ENCODE measurements around the gene UNC80.
A peak's percentile ranks its signal among the peaks of the same experiment; 100 is the strongest.

UNC80 gene

DNA sequence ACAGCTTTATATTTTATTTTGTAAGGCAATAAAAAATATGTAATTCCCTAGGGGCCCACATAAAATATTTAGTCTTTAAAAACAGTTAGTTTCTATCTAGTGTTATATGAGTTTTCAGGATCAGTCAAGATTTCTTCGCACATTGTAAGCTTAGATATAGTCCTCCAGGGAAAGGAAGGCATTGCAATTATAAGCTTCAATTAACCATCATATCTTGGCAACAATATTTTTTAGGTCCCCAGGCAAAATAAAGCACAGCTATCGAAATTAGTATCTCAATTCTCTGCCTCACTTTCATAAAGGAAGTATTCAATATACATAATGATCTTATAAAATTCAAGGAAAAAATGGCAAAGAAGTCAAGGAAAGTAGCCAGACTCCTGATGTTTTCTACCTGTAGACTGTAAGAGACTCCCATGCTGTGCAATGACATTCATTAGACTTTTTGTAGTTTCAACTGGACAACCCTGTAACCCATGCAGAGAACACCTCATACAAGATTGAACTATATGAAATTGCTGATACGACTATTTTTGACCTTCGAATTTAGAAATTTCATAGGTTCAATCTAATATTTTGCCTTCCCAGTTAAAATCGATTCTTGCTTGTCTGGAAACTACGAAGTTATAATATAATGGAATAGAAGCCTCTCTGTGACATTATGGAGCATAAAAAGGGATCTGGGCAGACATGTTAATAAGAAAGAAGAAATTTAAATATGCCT, 96.8 kb downstream of the UNC80 start:
- DNase-seq (ENCODE audit: low read depth): no peak
- TF ChIP-seq, protein P1, sequence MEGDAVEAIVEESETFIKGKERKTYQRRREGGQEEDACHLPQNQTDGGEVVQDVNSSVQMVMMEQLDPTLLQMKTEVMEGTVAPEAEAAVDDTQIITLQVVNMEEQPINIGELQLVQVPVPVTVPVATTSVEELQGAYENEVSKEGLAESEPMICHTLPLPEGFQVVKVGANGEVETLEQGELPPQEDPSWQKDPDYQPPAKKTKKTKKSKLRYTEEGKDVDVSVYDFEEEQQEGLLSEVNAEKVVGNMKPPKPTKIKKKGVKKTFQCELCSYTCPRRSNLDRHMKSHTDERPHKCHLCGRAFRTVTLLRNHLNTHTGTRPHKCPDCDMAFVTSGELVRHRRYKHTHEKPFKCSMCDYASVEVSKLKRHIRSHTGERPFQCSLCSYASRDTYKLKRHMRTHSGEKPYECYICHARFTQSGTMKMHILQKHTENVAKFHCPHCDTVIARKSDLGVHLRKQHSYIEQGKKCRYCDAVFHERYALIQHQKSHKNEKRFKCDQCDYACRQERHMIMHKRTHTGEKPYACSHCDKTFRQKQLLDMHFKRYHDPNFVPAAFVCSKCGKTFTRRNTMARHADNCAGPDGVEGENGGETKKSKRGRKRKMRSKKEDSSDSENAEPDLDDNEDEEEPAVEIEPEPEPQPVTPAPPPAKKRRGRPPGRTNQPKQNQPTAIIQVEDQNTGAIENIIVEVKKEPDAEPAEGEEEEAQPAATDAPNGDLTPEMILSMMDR (IDR thresholded peaks at IDR 0.05; ENCODE audit: insufficient read depth, low read depth, low read length, missing control alignments): no peak
- no peak overlapping the region for H3K4me3 ChIP-seq (ENCODE audit: low read depth, low read length)

DNA sequence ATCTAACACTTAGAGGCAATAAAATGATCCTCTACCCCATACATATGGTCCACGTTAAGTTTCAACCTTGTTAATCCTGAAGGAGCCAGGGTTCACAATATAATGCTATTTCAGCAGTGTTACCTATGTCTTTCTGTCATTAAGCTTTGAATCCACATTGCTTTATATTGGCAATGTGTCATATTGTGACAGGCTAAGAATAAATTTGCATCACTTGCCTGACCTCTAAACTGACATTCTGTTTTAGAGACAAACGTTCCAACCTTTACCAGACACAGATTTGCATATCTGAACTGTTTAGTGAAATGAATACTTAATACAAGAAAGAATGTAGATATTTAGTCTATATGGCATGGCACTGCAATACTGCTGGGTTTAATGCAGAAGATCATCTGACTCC, 98.4 kb downstream of the UNC80 start:
- no peak overlapping the region for H3K4me3 ChIP-seq (ENCODE audit: low read depth, low read length)
- DNase-seq (ENCODE audit: low read depth): no peak
- TF ChIP-seq, protein P1 (IDR thresholded peaks at IDR 0.05; ENCODE audit: insufficient read depth, low read depth, low read length, missing control alignments): no peak

DNA sequence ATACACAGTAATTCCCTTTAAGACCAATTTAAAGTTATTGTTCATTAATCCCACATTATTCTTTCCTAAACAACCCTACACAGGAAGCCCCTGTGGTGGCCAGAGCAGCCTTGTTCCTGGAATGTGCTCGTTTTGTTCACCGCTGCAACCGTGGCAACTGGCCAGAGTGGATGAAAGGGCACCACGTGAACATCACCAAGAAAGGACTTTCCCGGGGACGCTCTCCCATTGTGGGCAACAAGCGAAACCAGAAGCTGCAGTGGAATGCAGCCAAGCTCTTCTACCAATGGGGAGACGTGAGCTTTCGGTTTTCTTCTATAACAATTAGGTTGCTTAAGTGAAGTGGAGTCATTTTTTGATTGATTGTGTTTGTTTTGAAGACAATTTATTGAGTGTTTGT, 101.0 kb downstream of the UNC80 start:
- no peak for DNase-seq (ENCODE audit: low read depth)

DNA sequence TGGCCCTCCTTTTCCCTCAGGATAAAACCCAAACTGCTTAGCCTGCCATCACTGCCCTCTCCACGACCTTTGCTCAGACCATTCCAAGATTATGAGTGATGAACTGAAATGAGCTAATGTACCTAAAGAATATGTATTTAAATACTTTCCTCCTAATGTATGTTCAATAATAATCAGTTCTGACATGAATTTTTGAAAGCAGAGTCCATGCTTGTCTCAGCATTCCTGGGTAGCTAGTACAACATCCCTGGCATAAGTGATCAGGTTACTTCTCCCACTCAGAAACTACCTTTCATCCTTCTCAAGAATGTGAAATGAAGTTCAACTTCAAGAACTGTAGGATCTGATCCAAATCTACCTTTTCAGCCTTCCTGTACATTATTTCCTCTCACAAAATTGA, 103.6 kb downstream of the UNC80 start:
- DNase-seq (ENCODE audit: low read depth): no peak
- no peak overlapping the region for H3K4me3 ChIP-seq (ENCODE audit: low read depth, low read length)
- TF ChIP-seq, protein P1 (IDR thresholded peaks at IDR 0.05; ENCODE audit: insufficient read depth, low read depth, low read length, missing control alignments): no peak

More for the DNA sequence above, 101.0 kb downstream of the UNC80 start:
- TF ChIP-seq, protein P1 (IDR thresholded peaks at IDR 0.05; ENCODE audit: insufficient read depth, low read depth, low read length, missing control alignments): no peak
- no peak overlapping the region for H3K4me3 ChIP-seq (ENCODE audit: low read depth, low read length)

DNA sequence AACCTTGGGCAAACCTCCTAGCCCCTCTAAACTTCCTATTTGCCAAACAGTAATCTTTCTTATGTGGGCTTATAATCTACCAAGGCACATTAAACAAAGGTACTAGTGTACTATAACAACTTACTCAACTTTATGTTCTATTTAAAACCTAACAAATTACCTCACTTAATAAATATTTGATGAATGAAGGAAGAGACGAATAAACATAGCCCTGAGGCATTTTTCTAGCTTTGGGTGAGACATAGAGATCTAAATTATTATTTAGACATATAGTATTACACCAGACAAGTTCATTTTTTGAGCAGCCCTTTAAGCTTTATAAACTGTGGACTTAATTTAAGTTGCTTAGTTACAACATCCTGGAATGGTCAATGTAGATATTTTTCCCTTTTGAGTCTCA, 104.6 kb downstream of the UNC80 start:
- H3K4me3 ChIP-seq (ENCODE audit: low read depth, low read length): no peak overlapping the region
- TF ChIP-seq, protein P1 (IDR thresholded peaks at IDR 0.05; ENCODE audit: insufficient read depth, low read depth, low read length, missing control alignments): no peak
- no peak for DNase-seq (ENCODE audit: low read depth)

DNA sequence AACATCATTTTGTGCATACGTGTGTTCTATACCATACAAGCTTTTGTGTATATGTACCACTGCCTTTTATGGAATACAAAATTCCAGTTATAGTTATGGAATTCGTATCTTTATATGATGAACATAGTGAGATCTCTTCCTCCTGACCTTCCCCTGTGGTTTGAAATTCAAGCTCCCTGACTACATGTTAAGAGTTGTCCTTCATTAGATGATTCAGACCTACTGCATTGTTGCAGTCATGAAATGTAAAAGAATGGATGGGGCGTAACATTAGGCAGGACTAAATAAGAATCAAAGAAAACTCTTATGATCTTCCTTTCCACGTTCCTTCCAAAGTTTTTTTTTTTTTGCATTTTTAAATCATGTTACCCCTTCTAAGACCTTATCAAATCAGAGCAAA, 107.1 kb downstream of the UNC80 start:
- TF ChIP-seq, protein P1 (IDR thresholded peaks at IDR 0.05; ENCODE audit: insufficient read depth, low read depth, low read length, missing control alignments): no peak
- no peak for DNase-seq (ENCODE audit: low read depth)
- H3K4me3 ChIP-seq (ENCODE audit: low read depth, low read length): no peak overlapping the region

DNA sequence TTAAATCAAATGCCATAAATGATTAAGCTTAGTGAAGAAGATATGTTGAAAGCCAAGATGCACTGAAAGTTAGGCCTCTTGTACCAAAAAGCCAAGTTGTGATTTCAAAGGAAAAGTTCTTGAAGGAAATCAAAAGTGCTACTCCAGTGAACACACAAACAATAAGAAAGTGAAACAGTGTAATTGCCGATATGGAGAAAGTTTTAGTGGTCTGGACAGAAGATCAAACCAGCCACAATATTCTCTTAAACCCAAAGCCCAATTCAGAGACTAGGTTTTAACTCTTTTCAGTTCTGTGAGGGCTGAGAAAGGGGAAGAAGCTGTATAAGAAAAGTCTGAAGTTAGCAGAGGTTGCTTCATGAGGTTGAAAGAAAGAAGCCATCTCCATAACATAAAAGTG, 129.0 kb downstream of the UNC80 start:
- peak; percentile 2 for DNase-seq (ENCODE audit: low read depth)
- TF ChIP-seq, protein P1 (IDR thresholded peaks at IDR 0.05; ENCODE audit: insufficient read depth, low read depth, low read length, missing control alignments): no peak
- no peak overlapping the region for H3K4me3 ChIP-seq (ENCODE audit: low read depth, low read length)

All from GM12865 (cell line).